DND-41 (cell line): ENCODE results near the gene PVALEF.

Source experiments
- ATAC-seq: fragments of 200-7000 bp; cut with Tn5 transposase; 3 replicates; pipeline ENCODE4 v1.9.1; 2021; ENCODE audit warnings: low read depth; ENCODE audit not compliant: insufficient read depth
- DNase-seq: peaks from one replicate; pipeline ENCODE4 v3.0.0-alpha.2; 2020
- H2AFZ ChIP-seq: 2 replicates; pipeline ENCODE4 v1.6.0; 2012; ENCODE audit warnings: low read depth, low read length
- H3K27ac ChIP-seq: 2 replicates; pipeline ENCODE4 v1.5.1; 2012; ENCODE audit warnings: low read length, inconsistent platforms
- H3K27me3 ChIP-seq: fragments of 200-600 bp; sonication (generic); 2 replicates; pipeline ENCODE4 v1.6.0; 2012; ENCODE audit warnings: low read length, mild to moderate bottlenecking, inconsistent platforms; ENCODE audit not compliant: insufficient read depth, poor library complexity
- H3K36me3 ChIP-seq: 2 replicates; pipeline ENCODE4 v1.5.1; 2012; ENCODE audit warnings: low read length, inconsistent platforms; ENCODE audit not compliant: insufficient read depth
- H3K4me1 ChIP-seq: 2 replicates; pipeline ENCODE4 v1.5.1; 2012; ENCODE audit warnings: mild to moderate bottlenecking, low read length; ENCODE audit not compliant: insufficient read depth
- H3K4me2 ChIP-seq: 2 replicates; pipeline ENCODE4 v1.6.0; 2012; ENCODE audit warnings: mild to moderate bottlenecking, moderate library complexity, low read length, inconsistent platforms; ENCODE audit not compliant: insufficient read depth
- H3K4me3 ChIP-seq, 2 experiments: fragments of 200-600 bp in 1 of 2; shearing (Covaris generic) in 1 of 2; 2 replicates each; pipeline ENCODE4 v1.5.1; 2012 to 2016; ENCODE audit warnings: inconsistent platforms in 2 of 2, low read length in 2 of 2, mild to moderate bottlenecking in 2 of 2, low read depth in 1 of 2, moderate library complexity in 1 of 2
- H3K79me2 ChIP-seq: 2 replicates; pipeline ENCODE4 v1.6.0; 2012; ENCODE audit warnings: low read length, inconsistent platforms; ENCODE audit not compliant: insufficient read depth
- H3K9ac ChIP-seq: 2 replicates; pipeline ENCODE4 v1.6.0; 2012; ENCODE audit warnings: low read depth, mild to moderate bottlenecking, inconsistent platforms, low read length, moderate library complexity
- H3K9me3 ChIP-seq: 2 replicates; pipeline ENCODE4 v1.5.1; 2012; ENCODE audit warnings: low read length, moderate library complexity, mild to moderate bottlenecking, inconsistent platforms; ENCODE audit not compliant: insufficient read depth, severe bottlenecking
- H4K20me1 ChIP-seq: 2 replicates; pipeline ENCODE4 v1.6.0; 2012; ENCODE audit warnings: low read length; ENCODE audit not compliant: insufficient read depth
- CTCF ChIP-seq: IDR thresholded peaks from 2 replicates; pipeline ENCODE4 v1.5.1; 2012; ENCODE audit warnings: borderline replicate concordance, low read length, moderate library complexity, mild to moderate bottlenecking; ENCODE audit not compliant: poor library complexity, severe bottlenecking; ENCODE audit errors: extremely low read depth
- EZH2 ChIP-seq: IDR thresholded peaks from 3 replicates; pipeline ENCODE4 v1.6.1; 2012; ENCODE audit warnings: borderline replicate concordance, low read depth, mild to moderate bottlenecking, moderate library complexity, low read length, inconsistent platforms; ENCODE audit not compliant: severe bottlenecking

The PVALEF gene

GRCh38 chr17:81120149-81120484, 45.2 kb upstream of the PVALEF start:
- no peak for ATAC-seq
- Histone ChIP-seq H4K20me1 (peaks cover under 1% of the 10 kb centered on the region; the same call in 1 of the 2 replicates), H3K9ac (no peak overlapping the region), H3K9me3 (no peaks in the 10 kb centered on the region), H3K4me2 (no peak overlapping the region), H2AFZ (no peak overlapping the region), H3K79me2 (no peaks in the 10 kb centered on the region), H3K4me1 (no peaks in the 10 kb centered on the region), H3K27me3 (no peaks in the 10 kb centered on the region), H3K4me3 (no peak overlapping the region), H3K36me3 (no peaks in the 10 kb centered on the region), H3K27ac (no peak overlapping the region)
- DNase-seq = no peak
- TF ChIP-seq CTCF = no peak
- no peak for TF ChIP-seq EZH2

GRCh38 chr17:81120695-81121621, 44.3 kb upstream of the PVALEF start:
- no peak overlapping the region for H2AFZ ChIP-seq
- no peak overlapping the region for H3K4me3 ChIP-seq
- no peaks in the 10 kb centered on the region for H4K20me1 ChIP-seq
- H3K27ac ChIP-seq = no peak overlapping the region
- no peak for DNase-seq
- no peaks in the 10 kb centered on the region for H3K9me3 ChIP-seq
- H3K27me3 ChIP-seq = no peaks in the 10 kb centered on the region
- no peaks in the 10 kb centered on the region for H3K79me2 ChIP-seq
- H3K36me3 ChIP-seq = no peaks in the 10 kb centered on the region
- no peaks in the 10 kb centered on the region for H3K4me1 ChIP-seq
- H3K9ac ChIP-seq = no peak overlapping the region
- no peak for TF ChIP-seq EZH2
- TF ChIP-seq CTCF = peak; percentile 19
- H3K4me2 ChIP-seq = no peak overlapping the region
- no peak for ATAC-seq

- no peak for DNase-seq
- no peak overlapping the region for H3K4me3 ChIP-seq
- H3K4me2 ChIP-seq = no peak overlapping the region
- no peaks in the 10 kb centered on the region for H3K9me3 ChIP-seq
- H3K27me3 ChIP-seq = no peaks in the 10 kb centered on the region
- ATAC-seq = no peak
- no peaks in the 10 kb centered on the region for H3K79me2 ChIP-seq
- no peaks in the 10 kb centered on the region for H4K20me1 ChIP-seq
- no peaks in the 10 kb centered on the region for H3K36me3 ChIP-seq
- no peaks in the 10 kb centered on the region for H3K4me1 ChIP-seq
- no peak overlapping the region for H2AFZ ChIP-seq
- no peak overlapping the region for H3K9ac ChIP-seq
- H3K27ac ChIP-seq = no peak overlapping the region
- TF ChIP-seq EZH2 = no peak
- TF ChIP-seq CTCF = no peak
These were observed 43.2 kb upstream of the PVALEF start for GRCh38 chr17:81121841-81122733.
